ENCODE data around the gene TMEM8B.

Gene TMEM8B

DNA sequence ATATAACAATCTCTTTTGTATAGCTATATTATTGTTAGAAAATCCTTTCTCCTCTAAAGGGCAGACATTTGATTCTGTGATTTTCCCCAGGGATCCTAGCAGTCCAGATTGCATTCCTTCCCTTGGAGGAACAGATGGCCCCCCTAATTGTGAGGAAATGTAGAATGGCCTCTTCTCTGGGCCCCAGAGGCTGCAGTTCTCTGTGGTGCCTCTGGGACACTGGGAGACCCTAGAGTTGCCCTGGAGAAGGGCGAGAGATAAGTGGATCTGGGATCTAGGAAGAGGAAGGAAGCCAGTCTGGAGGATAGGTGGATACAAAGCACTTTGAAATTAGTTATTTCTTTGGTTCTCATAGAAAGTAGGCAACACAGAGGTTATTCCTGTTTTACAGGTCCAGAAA lies 12.3 kb upstream of the TMEM8B start:
- TF ChIP-seq, protein P1, sequence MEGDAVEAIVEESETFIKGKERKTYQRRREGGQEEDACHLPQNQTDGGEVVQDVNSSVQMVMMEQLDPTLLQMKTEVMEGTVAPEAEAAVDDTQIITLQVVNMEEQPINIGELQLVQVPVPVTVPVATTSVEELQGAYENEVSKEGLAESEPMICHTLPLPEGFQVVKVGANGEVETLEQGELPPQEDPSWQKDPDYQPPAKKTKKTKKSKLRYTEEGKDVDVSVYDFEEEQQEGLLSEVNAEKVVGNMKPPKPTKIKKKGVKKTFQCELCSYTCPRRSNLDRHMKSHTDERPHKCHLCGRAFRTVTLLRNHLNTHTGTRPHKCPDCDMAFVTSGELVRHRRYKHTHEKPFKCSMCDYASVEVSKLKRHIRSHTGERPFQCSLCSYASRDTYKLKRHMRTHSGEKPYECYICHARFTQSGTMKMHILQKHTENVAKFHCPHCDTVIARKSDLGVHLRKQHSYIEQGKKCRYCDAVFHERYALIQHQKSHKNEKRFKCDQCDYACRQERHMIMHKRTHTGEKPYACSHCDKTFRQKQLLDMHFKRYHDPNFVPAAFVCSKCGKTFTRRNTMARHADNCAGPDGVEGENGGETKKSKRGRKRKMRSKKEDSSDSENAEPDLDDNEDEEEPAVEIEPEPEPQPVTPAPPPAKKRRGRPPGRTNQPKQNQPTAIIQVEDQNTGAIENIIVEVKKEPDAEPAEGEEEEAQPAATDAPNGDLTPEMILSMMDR (conservative IDR thresholded peaks at IDR 0.05; ENCODE audit: control insufficient read depth, insufficient read depth, low read depth, low read length), result peak; percentile 6
- DNase-seq (ENCODE audit: low read depth), result no peak
- no peak overlapping the region for H3K4me3 ChIP-seq (ENCODE audit: control insufficient read depth, low read depth, low read length)

DNA sequence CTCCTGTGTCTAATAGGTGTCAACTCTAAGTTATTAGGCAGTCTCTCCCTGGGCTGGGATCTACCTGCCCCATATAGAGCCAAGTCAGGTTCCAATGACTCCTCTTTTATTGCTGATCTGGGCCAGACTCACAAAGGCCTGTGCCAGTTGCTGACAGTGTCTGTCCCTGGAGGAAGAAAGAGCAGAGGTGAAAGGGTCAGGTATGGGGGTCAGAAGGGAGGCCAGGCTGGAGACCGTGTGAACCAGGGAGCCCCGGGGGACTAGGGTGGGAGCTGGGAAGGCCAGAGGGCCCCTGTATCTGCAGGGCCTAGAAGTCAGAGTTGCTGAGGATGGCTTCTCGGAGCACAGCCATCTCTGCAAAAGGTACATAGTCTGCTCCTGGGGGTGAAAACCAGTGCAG lies 10.7 kb upstream of the TMEM8B start:
- TF ChIP-seq, protein P1 (conservative IDR thresholded peaks at IDR 0.05; ENCODE audit: control insufficient read depth, insufficient read depth, low read depth, low read length), result no peak
- H3K4me3 ChIP-seq (ENCODE audit: control insufficient read depth, low read depth, low read length), result no peak overlapping the region
- DNase-seq (ENCODE audit: low read depth), result no peak

DNA sequence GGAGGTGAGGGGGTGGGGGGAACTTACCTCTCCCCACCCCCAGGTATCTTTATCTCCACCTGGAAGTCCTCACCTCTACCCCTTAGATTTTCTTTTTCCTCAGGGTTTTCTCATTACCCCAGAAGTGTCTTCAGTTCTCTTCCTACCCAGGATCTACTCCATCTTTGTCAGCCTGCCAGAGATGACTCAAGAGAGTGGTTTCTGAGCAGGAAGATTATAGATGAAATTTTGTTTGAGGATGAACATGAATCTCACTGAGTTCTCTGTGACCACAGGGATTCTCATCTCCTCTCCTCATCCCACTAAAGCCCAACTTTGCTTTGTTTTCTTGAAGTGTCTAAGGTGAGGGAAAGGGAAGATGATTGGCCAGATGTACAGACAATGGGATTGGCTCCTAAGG lies 9.0 kb upstream of the TMEM8B start:
- DNase-seq (ENCODE audit: low read depth), result peak; percentile 79
- H3K4me3 ChIP-seq (ENCODE audit: control insufficient read depth, low read depth, low read length), result no peak overlapping the region
- TF ChIP-seq, protein P1 (conservative IDR thresholded peaks at IDR 0.05; ENCODE audit: control insufficient read depth, insufficient read depth, low read depth, low read length), result no peak

DNA sequence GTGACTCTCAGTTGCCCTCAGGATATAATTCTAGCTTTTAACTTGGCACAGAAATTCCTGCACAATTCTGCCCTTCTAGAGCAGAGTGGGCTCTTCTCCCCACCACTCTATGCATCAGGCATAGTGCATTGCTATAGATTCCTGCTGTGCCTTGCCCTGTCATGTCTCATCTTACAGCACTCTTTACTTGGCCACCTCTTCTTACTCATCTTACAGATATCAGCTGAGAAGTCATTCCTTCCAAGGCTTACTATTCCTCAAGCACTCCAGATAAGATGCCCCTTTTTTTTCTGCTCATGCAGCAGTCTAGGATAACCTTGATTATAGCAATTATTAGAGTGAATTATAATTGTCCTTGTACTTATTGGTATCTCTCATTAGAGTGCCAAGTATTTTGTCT lies 6.1 kb upstream of the TMEM8B start:
- TF ChIP-seq, protein P1 (conservative IDR thresholded peaks at IDR 0.05; ENCODE audit: control insufficient read depth, insufficient read depth, low read depth, low read length), result no peak
- no peak for DNase-seq (ENCODE audit: low read depth)
- no peak overlapping the region for H3K4me3 ChIP-seq (ENCODE audit: control insufficient read depth, low read depth, low read length)

DNA sequence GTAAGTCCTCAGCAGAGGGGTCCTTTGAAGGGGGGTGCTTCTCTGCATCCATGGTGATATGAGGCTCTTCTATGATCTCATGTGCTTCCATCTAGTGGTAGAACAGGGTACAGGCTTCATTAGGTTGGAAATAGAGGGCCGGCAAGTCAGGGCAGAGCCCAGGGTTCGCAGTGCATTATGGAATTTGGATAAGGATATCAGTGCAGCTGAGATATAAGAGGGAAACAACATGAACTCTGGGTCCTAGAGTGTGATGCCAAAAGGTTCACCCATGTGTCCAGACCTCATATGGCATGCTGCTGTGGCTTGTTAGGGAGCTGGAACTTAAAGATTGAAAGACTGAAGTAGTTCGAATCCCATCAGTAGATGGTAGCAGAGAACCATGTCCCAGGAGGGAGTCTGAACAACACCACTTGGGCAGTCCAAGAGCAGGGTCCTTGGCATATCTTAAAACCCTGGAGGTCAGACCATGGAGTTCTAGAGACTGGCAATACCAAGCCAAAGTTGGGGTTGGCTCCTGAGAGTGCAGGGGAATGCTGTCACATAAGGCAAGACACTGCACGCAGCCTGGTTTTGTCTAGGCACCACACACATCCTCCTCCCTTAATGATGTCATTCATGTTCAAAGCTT lies 2.8 kb upstream of the TMEM8B start:
- H3K4me3 ChIP-seq (ENCODE audit: control insufficient read depth, low read depth, low read length), result no peak overlapping the region
- TF ChIP-seq, protein P1 (conservative IDR thresholded peaks at IDR 0.05; ENCODE audit: control insufficient read depth, insufficient read depth, low read depth, low read length), result peak; percentile 86
- peak; percentile 76 for DNase-seq (ENCODE audit: low read depth)

DNA sequence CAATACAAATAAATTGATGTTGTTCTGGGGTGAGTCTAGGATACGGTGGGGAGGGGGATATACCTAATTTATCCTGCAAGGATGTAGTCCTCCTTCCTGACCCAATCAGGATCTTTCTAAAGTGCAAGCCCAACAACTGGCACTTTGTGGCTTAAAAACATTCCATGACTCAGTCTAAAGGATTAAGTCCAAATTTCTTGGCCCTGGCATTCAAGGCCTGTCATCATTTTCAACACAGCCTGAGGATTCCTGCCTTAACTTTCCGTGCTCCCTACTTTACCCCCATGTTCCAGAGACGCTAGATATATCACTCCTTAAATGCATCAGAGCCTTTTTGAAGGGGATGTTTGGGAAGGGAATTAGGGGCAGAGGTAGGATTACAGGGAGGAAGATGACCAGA lies 1.5 kb upstream of the TMEM8B start:
- no peak overlapping the region for H3K4me3 ChIP-seq (ENCODE audit: control insufficient read depth, low read depth, low read length)
- TF ChIP-seq, protein P1 (conservative IDR thresholded peaks at IDR 0.05; ENCODE audit: control insufficient read depth, insufficient read depth, low read depth, low read length), result no peak
- DNase-seq (ENCODE audit: low read depth), result peak; percentile 79

DNA sequence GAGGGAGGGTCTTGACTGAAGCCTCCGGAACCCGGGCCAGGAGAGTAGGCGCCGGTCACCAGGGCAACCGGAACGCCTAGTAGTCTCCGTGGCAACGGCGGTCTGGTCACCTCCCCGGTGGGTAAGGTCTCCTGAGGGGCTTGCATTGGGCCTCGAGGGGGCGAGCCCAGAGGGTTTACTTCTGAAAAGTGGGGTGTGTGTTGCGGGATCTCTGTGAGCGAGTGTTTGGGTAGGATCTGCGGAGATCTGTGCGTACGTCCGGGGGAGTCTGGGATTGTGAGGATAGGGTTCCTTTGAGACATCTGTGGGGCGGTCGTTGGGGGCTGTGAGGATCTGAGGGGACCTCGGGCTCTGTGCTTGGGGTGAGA lies 328 bp upstream of the TMEM8B start, which contains the start of gene FAM221B:
TSS of gene FAM221B (minus strand) at position 17 of the 368 bp plus-strand sequence. CDS start 2,571 bp downstream, outside the sequence.
- TF ChIP-seq, protein P1 (conservative IDR thresholded peaks at IDR 0.05; ENCODE audit: control insufficient read depth, insufficient read depth, low read depth, low read length), result no peak
- H3K4me3 ChIP-seq (ENCODE audit: control insufficient read depth, low read depth, low read length), result peak within 1 kb of the TSS; percentile 65
- no peak for DNase-seq (ENCODE audit: low read depth)
